HepG2 (cell line): Measurements from ENCODE around the gene PAFAH1B2. TPM values are rescaled to one million over a fixed set of nuclear protein-coding genes. Genes with fewer than 3 reads are reported as not detected.
A peak's percentile ranks its signal among the peaks of the same experiment; 100 is the strongest.

Experiments used
- AGO1 ChIP-seq: fragments of 200-400 bp; formaldehyde crosslinking; IDR thresholded peaks from 2 replicates; pipeline ENCODE4 v1.6.1; 2017; ENCODE audit warnings: mild to moderate bottlenecking, low read depth, low read length, moderate library complexity; ENCODE audit not compliant: poor library complexity, severe bottlenecking
- ATF7 ChIP-seq, 2 experiments: fragments of 450-650 bp in 1 of 2; sonication (generic) in 1 of 2; formaldehyde crosslinking in 1 of 2; IDR thresholded peaks; 2 replicates each; pipeline versions ENCODE4 v1.4.0 to v1.6.1; 2016 to 2020; ENCODE audit warnings: antibody characterized with exemption in 1 of 2, mild to moderate bottlenecking in 1 of 2, missing genetic modification reagents in 1 of 2
- CC2D1A ChIP-seq: sonication (generic); formaldehyde crosslinking; IDR thresholded peaks from 2 replicates; pipeline ENCODE4 v1.8.1; 2023; ENCODE audit warnings: mild to moderate bottlenecking, missing genetic modification reagents
- HCFC1 ChIP-seq: fragments of 150-350 bp; IDR thresholded peaks from 2 replicates; pipeline ENCODE4 v1.6.1; 2014; ENCODE audit warnings: low read depth, low read length
- NAIF1 ChIP-seq: sonication (generic); formaldehyde crosslinking; IDR thresholded peaks from 2 replicates; pipeline ENCODE4 v1.5.0; 2020; ENCODE audit warnings: mild to moderate bottlenecking, missing genetic modification reagents, borderline replicate concordance
- PHB2 ChIP-seq: fragments of 450-650 bp; IDR thresholded peaks from 2 replicates; pipeline ENCODE4 v1.6.1; 2018; ENCODE audit not compliant: partially characterized antibody
- TCF7L2 ChIP-seq: IDR thresholded peaks from 2 replicates; pipeline ENCODE4 v1.6.1; 2011; ENCODE audit warnings: mild to moderate bottlenecking, low read depth, low read length, moderate library complexity
- TERF1 ChIP-seq: sonication (generic); formaldehyde crosslinking; IDR thresholded peaks from 2 replicates; pipeline ENCODE4 v1.8.0; 2022; ENCODE audit warnings: mild to moderate bottlenecking, missing genetic modification reagents, moderate library complexity
- THYN1 ChIP-seq: sonication (generic); formaldehyde crosslinking; IDR thresholded peaks from 2 replicates; pipeline ENCODE4 v1.8.1; 2023; ENCODE audit warnings: low read depth, mild to moderate bottlenecking, moderate library complexity, missing genetic modification reagents, borderline replicate concordance
- ZNF138 ChIP-seq: sonication (generic); formaldehyde crosslinking; IDR thresholded peaks from 2 replicates; pipeline ENCODE4 v1.5.0; 2020; ENCODE audit warnings: mild to moderate bottlenecking, low read depth, missing genetic modification reagents
- ZNF225 ChIP-seq: sonication (generic); formaldehyde crosslinking; IDR thresholded peaks from 2 replicates; pipeline ENCODE4 v1.4.0; 2020; ENCODE audit warnings: mild to moderate bottlenecking, missing genetic modification reagents
- ZNF263 ChIP-seq: sonication (generic); formaldehyde crosslinking; IDR thresholded peaks from 2 replicates; pipeline ENCODE4 v1.4.0; 2020; ENCODE audit warnings: missing genetic modification reagents
- ZNF33A ChIP-seq: sonication (generic); formaldehyde crosslinking; IDR thresholded peaks from 2 replicates; pipeline ENCODE4 v1.5.1; 2020; ENCODE audit warnings: missing genetic modification reagents, mild to moderate bottlenecking, moderate library complexity, borderline replicate concordance
- ZNF34 ChIP-seq: sonication (generic); formaldehyde crosslinking; IDR thresholded peaks from 2 replicates; pipeline ENCODE4 v1.4.0; 2020; ENCODE audit warnings: mild to moderate bottlenecking, missing genetic modification reagents, borderline replicate concordance
- ZNF343 ChIP-seq: sonication (generic); formaldehyde crosslinking; IDR thresholded peaks from 2 replicates; pipeline ENCODE4 v1.4.0; 2020; ENCODE audit warnings: mild to moderate bottlenecking, missing genetic modification reagents
- ZNF44 ChIP-seq: sonication (generic); formaldehyde crosslinking; IDR thresholded peaks from 2 replicates; pipeline ENCODE4 v1.5.1; 2020; ENCODE audit warnings: mild to moderate bottlenecking, missing genetic modification reagents
- ZNF446 ChIP-seq: sonication (generic); formaldehyde crosslinking; IDR thresholded peaks from 2 replicates; pipeline ENCODE4 v1.5.0; 2020; ENCODE audit warnings: mild to moderate bottlenecking, missing genetic modification reagents
- ZNF570 ChIP-seq: sonication (generic); formaldehyde crosslinking; IDR thresholded peaks from 2 replicates; pipeline ENCODE4 v1.4.0; 2020; ENCODE audit warnings: mild to moderate bottlenecking, missing genetic modification reagents, borderline replicate concordance
- ZNF7 ChIP-seq: IDR thresholded peaks from 2 replicates; pipeline ENCODE4 v1.6.1; 2016; ENCODE audit warnings: missing biosample characterization, missing genetic modification reagents
- polyA plus RNA-seq, 8 experiments: library from polyadenylated mRNA; depleted of rRNA in 3 of 8; stranded (reverse) in 7 of 8; unstranded in 1 of 8; fragments of >200 nt; fragmentation: Illumina TruSeq in 4 of 8; extraction: Trizol in 4 of 8; gene quantifications; 2 replicates each; pipeline versions ENCODE4 v1.2.1 to v1.2.3, GENCODE V29; 2011 to 2016; ENCODE audit warnings: low read depth in 4 of 8, missing spikeins in 1 of 8, mixed read lengths in 1 of 8; ENCODE audit not compliant: insufficient read depth in 1 of 8
- total RNA-seq, 5 experiments: library from RNA; depleted of rRNA; stranded (reverse); fragments of >200 nt; fragmentation: Illumina TruSeq; extraction: Trizol; gene quantifications; 2 replicates each; pipeline ENCODE4 v1.2.3, GENCODE V29; 2016; ENCODE audit warnings: low read depth in 1 of 5
- TF ChIP-seq, protein P1 (sequence below): sonication (generic); formaldehyde crosslinking; IDR thresholded peaks from 2 replicates; pipeline ENCODE4 v1.8.0; 2022; ENCODE audit warnings: missing genetic modification reagents, mild to moderate bottlenecking, moderate library complexity, borderline replicate concordance
- TF ChIP-seq, protein P2 (sequence below): IDR thresholded peaks from 2 replicates; pipeline ENCODE4 v1.6.1; 2016; ENCODE audit warnings: low read depth

PAFAH1B2 gene
- total and polyA plus RNA-seq, 2 of the 13 experiments (the other 11 are each of a cell fraction or from before 2014, with no cell fraction given) = 28.8 to 104 TPM

- no peak for TF ChIP-seq ZNF34 (CRISPR knock-in tag)
- TF ChIP-seq, protein P1, sequence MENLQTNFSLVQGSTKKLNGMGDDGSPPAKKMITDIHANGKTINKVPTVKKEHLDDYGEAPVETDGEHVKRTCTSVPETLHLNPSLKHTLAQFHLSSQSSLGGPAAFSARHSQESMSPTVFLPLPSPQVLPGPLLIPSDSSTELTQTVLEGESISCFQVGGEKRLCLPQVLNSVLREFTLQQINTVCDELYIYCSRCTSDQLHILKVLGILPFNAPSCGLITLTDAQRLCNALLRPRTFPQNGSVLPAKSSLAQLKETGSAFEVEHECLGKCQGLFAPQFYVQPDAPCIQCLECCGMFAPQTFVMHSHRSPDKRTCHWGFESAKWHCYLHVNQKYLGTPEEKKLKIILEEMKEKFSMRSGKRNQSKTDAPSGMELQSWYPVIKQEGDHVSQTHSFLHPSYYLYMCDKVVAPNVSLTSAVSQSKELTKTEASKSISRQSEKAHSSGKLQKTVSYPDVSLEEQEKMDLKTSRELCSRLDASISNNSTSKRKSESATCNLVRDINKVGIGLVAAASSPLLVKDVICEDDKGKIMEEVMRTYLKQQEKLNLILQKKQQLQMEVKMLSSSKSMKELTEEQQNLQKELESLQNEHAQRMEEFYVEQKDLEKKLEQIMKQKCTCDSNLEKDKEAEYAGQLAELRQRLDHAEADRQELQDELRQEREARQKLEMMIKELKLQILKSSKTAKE = no peak
- TF ChIP-seq NAIF1 = no peak
- TF ChIP-seq AGO1 = no peak
- TF ChIP-seq ZNF446 (CRISPR knock-in tag) = no peak
- TF ChIP-seq THYN1 (CRISPR knock-in tag) = no peak
- TF ChIP-seq ATF7 (IDR thresholded peaks at IDR 0.05) = no peak
- TF ChIP-seq ATF7 (CRISPR knock-in tag; IDR thresholded peaks at IDR 0.05) = no peak
- no peak for TF ChIP-seq ZNF570
- no peak for TF ChIP-seq TERF1 (CRISPR knock-in tag)
- no peak for TF ChIP-seq ZNF138 (CRISPR knock-in tag)
- TF ChIP-seq CC2D1A (CRISPR knock-in tag) = no peak
- no peak for TF ChIP-seq ZNF343 (CRISPR knock-in tag)
- TF ChIP-seq, protein P2, sequence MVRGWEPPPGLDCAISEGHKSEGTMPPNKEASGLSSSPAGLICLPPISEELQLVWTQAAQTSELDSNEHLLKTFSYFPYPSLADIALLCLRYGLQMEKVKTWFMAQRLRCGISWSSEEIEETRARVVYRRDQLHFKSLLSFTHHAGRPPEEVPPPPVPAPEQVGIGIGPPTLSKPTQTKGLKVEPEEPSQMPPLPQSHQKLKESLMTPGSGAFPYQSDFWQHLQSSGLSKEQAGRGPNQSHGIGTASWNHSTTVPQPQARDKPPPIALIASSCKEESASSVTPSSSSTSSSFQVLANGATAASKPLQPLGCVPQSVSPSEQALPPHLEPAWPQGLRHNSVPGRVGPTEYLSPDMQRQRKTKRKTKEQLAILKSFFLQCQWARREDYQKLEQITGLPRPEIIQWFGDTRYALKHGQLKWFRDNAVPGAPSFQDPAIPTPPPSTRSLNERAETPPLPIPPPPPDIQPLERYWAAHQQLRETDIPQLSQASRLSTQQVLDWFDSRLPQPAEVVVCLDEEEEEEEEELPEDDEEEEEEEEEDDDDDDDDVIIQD (CRISPR knock-in tag) = 0 out of 2 replicates have a peak, but pooled peaks have one; percentile 29
- TF ChIP-seq TCF7L2 = no peak
- no peak for TF ChIP-seq PHB2
- TF ChIP-seq ZNF7 (CRISPR knock-in tag) = no peak
- peak; percentile 74; the same call in 1 of the 2 replicates for TF ChIP-seq ZNF263 (CRISPR knock-in tag)
- no peak for TF ChIP-seq ZNF44 (CRISPR knock-in tag)
- TF ChIP-seq ZNF33A = 0 out of 2 replicates have a peak, but pooled peaks have one; percentile 15
- TF ChIP-seq HCFC1 = no peak
- TF ChIP-seq ZNF225 (CRISPR knock-in tag) = no peak
Observed at GRCh38 chr11:117096201-117096991, 47.7 kb upstream of the PAFAH1B2 start (continued).
